ENCODE data around the gene PAX5.

GRCh38 chr9:36854751-36855150 is 179.3 kb downstream of the PAX5 start:
- no peak for TF ChIP-seq CTCF (IDR thresholded peaks at IDR 0.05)
- TF ChIP-seq ZFX (IDR thresholded peaks at IDR 0.05; ENCODE audit: borderline replicate concordance): no peak
